Activated CD8-positive, alpha-beta T cell treated with anti-CD3 and anti-CD28 coated beads for 36 hours (primary cell): ENCODE results near the gene AICDA. TPM values are rescaled to one million over a fixed set of nuclear protein-coding genes. Genes with fewer than 3 reads are reported as not detected.

Experiments used
- ATAC-seq: fragments of 200-7000 bp; cut with Tn5 transposase; one replicate; pipeline ENCODE4 v1.10.0; 2021; ENCODE audit warnings: mild to moderate bottlenecking, moderate library complexity
- CTCF ChIA-PET: fragments of 350-600 bp; sonication (Branson Sonifier 250); formaldehyde crosslinking; loops from one replicate; lab custom pipeline; 2021; ENCODE audit warnings: antibody characterized with exemption; lab: Charles Lee
- POLR2A ChIA-PET: fragments of 350-600 bp; sonication (Branson Sonifier 250); formaldehyde crosslinking; loops from one replicate; lab custom pipeline; 2021; ENCODE audit warnings: antibody characterized with exemption; lab: Charles Lee
- DNase-seq: peaks from one replicate; pipeline ENCODE4 v3.0.0-alpha.2; 2020
- H3K27ac Mint-ChIP-seq: one replicate; pipeline ENCODE4 v1.8.0; 2021; ENCODE audit warnings: mild to moderate bottlenecking, mixed read lengths
- H3K27me3 Mint-ChIP-seq: one replicate; pipeline ENCODE4 v1.8.0; 2021; ENCODE audit warnings: mixed read lengths
- H3K36me3 Mint-ChIP-seq: one replicate; pipeline ENCODE4 v1.8.0; 2021; ENCODE audit warnings: low read depth, mixed read lengths
- H3K4me1 Mint-ChIP-seq: one replicate; pipeline ENCODE4 v1.8.0; 2021; ENCODE audit warnings: low read depth, mixed read lengths
- H3K4me3 Mint-ChIP-seq: one replicate; pipeline ENCODE4 v1.8.0; 2021; ENCODE audit warnings: mild to moderate bottlenecking, moderate library complexity, mixed read lengths
- H3K9me3 Mint-ChIP-seq: one replicate; pipeline ENCODE4 v1.8.0; 2021; ENCODE audit warnings: mixed read lengths
- intact Hi-C: fragments of 100-400 bp; cut with micrococcal nuclease; formaldehyde crosslinking; loops from one replicate; pipeline ENCODE4 v1.10.0; 2022
- total RNA-seq, 2 experiments: library from RNA; stranded (reverse); gene quantifications; one replicate each; pipeline ENCODE4 v1.2.3, GENCODE V29; 2021
- TF ChIP-seq, protein P1 (sequence below): fragments of 200-600 bp; IDR thresholded peaks from one replicate; pipeline ENCODE4 v1.8.0; 2022; ENCODE audit warnings: antibody characterized with exemption, mild to moderate bottlenecking

AICDA gene
- total RNA-seq, 2 experiments from 2014 or later, result not detected

DNA sequence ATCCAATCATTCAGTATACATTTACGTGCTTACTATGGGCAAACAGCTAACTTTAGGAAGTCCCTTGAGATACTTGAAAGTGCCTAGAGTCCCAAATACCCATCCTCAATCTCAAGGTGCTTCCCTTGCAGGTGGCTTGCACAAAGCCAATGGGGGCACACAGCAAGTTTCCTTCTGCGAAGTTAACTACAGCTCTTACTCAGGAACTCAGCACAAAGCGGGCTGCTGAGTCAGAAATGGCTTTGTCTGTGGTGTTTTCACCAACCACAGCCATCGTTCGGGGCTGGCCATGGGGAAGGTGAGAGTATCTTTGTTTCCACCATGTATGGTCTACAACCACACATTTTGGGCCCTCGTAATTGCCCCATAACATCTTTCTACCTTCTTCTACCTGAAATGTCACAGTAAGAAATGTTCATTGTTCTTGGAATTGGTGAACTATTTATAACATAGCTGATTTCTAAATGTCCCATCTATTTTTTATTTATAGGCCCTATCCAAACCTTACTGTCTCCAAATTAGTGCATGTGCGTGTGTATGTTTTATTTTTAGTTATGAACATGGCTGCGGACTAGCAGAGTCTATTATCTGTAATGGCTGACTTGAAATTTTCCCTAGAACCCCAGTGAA lies 36.0 kb upstream of the AICDA start:
- intact Hi-C loops, result loop anchor here (2.0 kb wide), 1 partner anchor 156 kb away; no protein-coding TSS in a partner anchor
- POLR2A ChIA-PET, result interaction anchor here (0.6 to 1.5 kb wide), 3 partner anchors 19 to 301 kb away, joined by 3 to 4 read pairs (median 3); partner anchors contain the start of gene M6PR
- Mint-ChIP-seq H3K27ac (peak overlapping the region; percentile 66), H3K9me3 (peaks cover 1% of the 10 kb centered on the region), H3K4me1 (peaks cover 56% of the 10 kb centered on the region), H3K27me3 (peaks cover 10% of the 10 kb centered on the region), H3K4me3 (no peak overlapping the region), H3K36me3 (no peaks in the 10 kb centered on the region)
- DNase-seq (peak; percentile 94), ATAC-seq (peak; percentile 76)
- TF ChIP-seq, protein P1, sequence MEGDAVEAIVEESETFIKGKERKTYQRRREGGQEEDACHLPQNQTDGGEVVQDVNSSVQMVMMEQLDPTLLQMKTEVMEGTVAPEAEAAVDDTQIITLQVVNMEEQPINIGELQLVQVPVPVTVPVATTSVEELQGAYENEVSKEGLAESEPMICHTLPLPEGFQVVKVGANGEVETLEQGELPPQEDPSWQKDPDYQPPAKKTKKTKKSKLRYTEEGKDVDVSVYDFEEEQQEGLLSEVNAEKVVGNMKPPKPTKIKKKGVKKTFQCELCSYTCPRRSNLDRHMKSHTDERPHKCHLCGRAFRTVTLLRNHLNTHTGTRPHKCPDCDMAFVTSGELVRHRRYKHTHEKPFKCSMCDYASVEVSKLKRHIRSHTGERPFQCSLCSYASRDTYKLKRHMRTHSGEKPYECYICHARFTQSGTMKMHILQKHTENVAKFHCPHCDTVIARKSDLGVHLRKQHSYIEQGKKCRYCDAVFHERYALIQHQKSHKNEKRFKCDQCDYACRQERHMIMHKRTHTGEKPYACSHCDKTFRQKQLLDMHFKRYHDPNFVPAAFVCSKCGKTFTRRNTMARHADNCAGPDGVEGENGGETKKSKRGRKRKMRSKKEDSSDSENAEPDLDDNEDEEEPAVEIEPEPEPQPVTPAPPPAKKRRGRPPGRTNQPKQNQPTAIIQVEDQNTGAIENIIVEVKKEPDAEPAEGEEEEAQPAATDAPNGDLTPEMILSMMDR, result no peak
- CTCF ChIA-PET, result interaction anchor here (0.9 to 3.3 kb wide), 14 partner anchors 9 to 401 kb away, joined by 3 to 21 read pairs (median 4); partner anchors contain the start of gene M6PR

DNA sequence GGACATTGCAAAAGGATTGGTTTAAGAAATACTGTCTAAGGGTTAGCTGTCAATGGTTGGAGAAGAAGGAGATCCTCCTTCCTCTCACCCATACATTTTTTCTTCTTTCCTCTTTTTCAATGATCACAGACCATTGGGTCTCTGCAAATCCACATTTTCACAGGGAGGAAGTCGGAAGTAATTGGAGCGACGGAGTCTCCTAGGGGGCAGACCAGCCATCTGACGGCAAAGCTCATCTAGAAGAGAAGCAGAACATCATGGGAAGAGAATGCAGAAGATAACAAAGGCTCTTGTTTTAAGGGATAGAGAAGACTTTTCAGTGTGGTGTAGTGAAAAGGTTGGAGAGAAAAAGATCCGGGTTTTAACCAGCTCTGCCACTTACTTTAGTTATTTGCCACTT lies 35.3 kb upstream of the AICDA start:
- Mint-ChIP-seq H3K36me3 (no peaks in the 10 kb centered on the region), H3K27me3 (peaks cover 10% of the 10 kb centered on the region), H3K4me1 (peaks cover 59% of the 10 kb centered on the region), H3K9me3 (peaks cover 1% of the 10 kb centered on the region), H3K27ac (no peak overlapping the region), H3K4me3 (no peak overlapping the region)
- TF ChIP-seq, protein P1, result no peak
- ATAC-seq (no peak), DNase-seq (no peak)
- ChIA-PET CTCF (interaction anchor here (0.9 to 3.3 kb wide), 9 partner anchors 10 to 402 kb away, joined by 3 to 21 read pairs (median 4); no protein-coding TSS in a partner anchor), POLR2A (interaction anchor here (0.6 to 1.5 kb wide), 3 partner anchors 18 to 301 kb away, joined by 3 to 4 read pairs (median 3); partner anchors contain the start of gene M6PR)
- intact Hi-C loops, result loop anchor here (2.0 kb wide), 1 partner anchor 155 kb away; no protein-coding TSS in a partner anchor

DNA sequence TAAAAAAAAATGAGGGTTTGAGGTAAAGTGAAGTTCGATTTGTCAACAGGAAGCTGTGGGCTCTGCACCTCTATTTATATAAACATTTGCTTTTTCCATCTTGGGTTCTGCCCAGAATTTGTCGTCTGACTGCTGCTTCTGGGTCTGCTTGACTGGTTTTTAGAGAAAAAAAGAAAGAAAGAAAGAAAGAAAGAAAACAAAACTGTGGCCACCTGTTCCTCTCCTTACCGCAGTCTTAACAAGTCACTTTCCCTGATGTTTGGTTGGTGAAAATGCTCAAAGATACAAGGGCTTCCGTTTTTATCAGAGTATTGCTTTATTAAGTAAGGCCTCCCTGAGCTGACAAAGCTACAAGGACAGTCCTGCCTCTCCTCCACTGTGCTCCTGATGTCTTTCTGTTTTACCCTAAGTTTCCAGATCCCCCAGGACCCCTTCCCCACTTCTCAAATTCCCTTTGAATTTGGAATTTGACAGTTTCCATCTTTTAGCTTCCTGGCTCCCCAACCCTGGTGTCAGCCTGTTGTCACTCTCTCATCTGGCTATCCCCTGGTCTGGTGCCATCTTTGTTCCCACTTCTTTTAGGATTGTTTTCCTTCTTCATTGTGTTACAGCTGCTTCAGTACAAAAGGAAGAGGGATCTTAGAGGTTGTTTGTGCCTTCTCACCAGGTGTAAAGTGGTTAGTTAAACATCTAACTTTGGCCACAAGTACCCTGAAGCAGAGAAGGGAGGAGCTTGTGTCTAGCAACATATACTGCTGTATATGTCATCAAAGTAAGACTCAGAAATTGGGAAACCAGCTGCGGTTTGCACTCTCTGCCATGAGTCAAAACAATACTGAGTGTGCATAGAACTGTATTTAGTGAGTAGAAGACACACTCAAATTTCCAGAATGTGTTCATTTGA lies 31.9 kb upstream of the AICDA start:
- intact Hi-C loops, result no loop called here
- Mint-ChIP-seq H3K27me3 (no peaks in the 10 kb centered on the region), H3K36me3 (no peaks in the 10 kb centered on the region), H3K4me1 (peaks cover 53% of the 10 kb centered on the region), H3K4me3 (peak overlapping the region; percentile 46), H3K9me3 (peaks cover 1% of the 10 kb centered on the region), H3K27ac (peak overlapping the region; percentile 91)
- DNase-seq, result peak; percentile 82
- TF ChIP-seq, protein P1, result no peak
- CTCF ChIA-PET, result interaction anchor here (0.7 to 1.6 kb wide), 6 partner anchors 13 to 383 kb away, joined by 3 to 6 read pairs (median 3); no protein-coding TSS in a partner anchor
- peak; percentile 79 for ATAC-seq
- POLR2A ChIA-PET, result no interaction called here

DNA sequence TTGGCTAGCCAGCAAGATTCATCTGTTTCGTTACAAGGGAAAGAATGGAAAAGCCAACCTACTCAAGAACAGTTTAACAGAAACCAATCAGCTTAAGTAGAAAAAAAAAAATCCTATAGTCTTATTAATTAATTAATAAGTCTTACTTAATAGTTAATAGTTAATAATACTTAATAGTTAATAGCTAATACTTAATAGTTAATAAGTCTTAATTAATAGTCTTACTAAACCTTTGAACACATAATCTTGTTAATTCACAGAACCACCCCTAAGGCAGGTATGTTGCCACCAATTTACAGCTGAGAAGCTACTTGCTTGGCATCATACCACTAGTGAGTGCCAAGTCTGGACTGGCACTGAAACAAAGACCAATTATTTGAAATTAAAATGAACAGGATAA lies 30.1 kb upstream of the AICDA start:
- intact Hi-C loops, result no loop called here
- H3K27ac Mint-ChIP-seq, result no peak overlapping the region
- H3K9me3 Mint-ChIP-seq, result peaks cover 1% of the 10 kb centered on the region
- peaks cover 36% of the 10 kb centered on the region for H3K4me1 Mint-ChIP-seq
- ChIA-PET POLR2A (interaction anchor here (0.5 kb wide), 1 partner anchor 153 kb away, joined by 3 read pairs; no protein-coding TSS in a partner anchor), CTCF (interaction anchor here (1.2 kb wide), 1 partner anchor 248 kb away, joined by 3 read pairs; no protein-coding TSS in a partner anchor)
- no peak overlapping the region for H3K4me3 Mint-ChIP-seq
- TF ChIP-seq, protein P1, result no peak
- no peaks in the 10 kb centered on the region for H3K36me3 Mint-ChIP-seq
- ATAC-seq, result no peak
- DNase-seq, result no peak
- H3K27me3 Mint-ChIP-seq, result no peaks in the 10 kb centered on the region
